ENCODE data around the gene RPL37A.

DNA sequence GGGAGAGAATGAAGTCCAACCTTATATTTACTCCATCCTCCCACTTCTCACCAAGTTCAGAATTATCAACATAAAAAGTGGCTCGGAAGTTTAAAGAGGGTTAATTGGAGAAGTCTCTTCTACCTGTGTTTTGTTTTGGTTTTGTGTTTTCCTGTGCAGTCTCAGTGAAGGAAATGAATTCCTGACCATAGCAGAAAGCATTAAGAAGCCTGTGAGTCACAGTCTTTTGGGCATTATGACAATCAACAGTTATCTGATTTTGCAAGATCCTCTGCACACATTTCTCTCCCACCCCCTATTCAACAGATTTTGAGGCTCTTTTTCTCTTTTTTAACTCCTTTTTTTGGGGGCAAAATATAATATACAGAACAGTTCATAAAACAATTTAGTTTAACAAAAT is 8.6 kb upstream of the RPL37A start:
- no peak for TF ChIP-seq POLR2A (IDR thresholded peaks at IDR 0.05)
- TF ChIP-seq CTCF (IDR thresholded peaks at IDR 0.05): no peak
